HG02852 (cell line): ENCODE results near the gene GBP3.
"Not testable (repeated sequence)": the region's sequence is repeated elsewhere in the genome, so short reads cannot be mapped to it uniquely, and the experiment has no call there.

Experiments
- ATAC-seq: cut with Tn5 transposase; IDR thresholded peaks from one replicate; pipeline ENCODE4 v1.9.1; 2021; ENCODE audit warnings: mild to moderate bottlenecking, moderate library complexity; ENCODE audit not compliant: unreplicated experiment

The GBP3 gene

GRCh38 chr1:88980870-88981269 lies 41.8 kb downstream of the GBP3 start:
- ATAC-seq: no peak

DNA sequence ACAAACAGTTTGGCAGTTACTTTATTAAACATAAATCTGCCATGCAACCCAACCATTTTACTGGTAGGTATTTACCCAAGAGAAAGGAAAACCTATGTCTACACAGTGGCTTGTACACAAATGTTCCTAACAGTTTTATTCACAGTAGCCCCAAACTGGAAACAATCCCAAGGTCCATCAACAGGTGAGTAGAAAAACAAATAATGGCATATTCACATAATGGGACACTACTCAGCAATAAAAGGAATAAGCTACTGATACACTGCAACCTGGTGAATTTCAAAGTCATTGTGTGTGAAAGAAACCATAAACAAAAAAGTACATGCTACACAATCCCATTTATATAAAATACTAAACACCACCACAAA lies 42.9 kb downstream of the GBP3 start:
- ATAC-seq: no peak

- no peak for ATAC-seq
Observed at GRCh38 chr1:88979054-88979748, 43.5 kb downstream of the GBP3 start.

DNA sequence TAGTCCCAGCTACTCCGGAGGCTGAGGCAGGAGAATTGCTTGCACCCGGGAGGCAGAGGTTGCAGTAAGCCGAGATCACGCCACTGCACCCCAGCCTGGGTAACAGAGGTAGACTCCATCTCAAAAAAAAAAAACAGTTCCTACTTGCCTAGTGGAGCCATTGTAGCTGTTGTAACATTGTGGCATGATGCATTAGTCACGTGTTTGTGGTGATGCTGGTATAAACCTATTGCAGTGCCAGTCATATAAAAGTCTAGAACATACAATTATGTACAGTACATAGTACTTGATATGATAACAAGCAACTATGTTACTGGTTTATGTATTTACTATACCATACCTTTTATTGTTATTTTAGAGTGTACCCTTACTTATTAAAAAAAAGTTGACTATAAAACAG lies 46.4 kb downstream of the GBP3 start:
- ATAC-seq: no peak

DNA sequence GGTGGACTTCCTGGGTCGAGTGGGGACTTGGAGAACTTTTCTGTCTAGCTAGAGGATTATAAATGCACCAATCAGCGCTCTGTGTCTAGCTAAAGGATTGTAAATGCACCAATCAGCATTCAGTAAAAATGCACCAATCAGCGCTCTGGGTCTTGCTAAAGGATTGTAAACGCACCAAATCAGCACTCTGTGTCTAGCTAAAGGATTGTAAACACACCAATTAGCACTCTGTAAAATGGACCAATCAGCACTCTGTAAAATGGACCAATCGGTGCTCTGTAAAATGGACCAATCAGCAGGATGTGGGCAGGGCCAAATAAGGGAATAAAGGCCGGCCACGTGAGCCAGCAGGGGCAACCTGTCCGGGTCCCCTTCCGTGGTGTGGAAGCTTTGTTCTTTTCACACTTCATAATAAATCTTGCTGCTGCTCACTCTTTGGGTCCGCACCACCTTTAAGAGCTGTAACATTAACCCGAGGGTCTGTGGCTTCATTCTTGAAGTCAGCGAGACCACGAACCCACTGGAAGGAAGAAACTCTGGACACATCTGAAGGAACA lies 48.0 kb downstream of the GBP3 start:
- not testable (repeated sequence) for ATAC-seq

GRCh38 chr1:88973520-88974137 lies 49.0 kb downstream of the GBP3 start:
- ATAC-seq: no peak

- ATAC-seq: no peak
Observed at GRCh38 chr1:88961647-88962275, 60.9 kb downstream of the GBP3 start.

DNA sequence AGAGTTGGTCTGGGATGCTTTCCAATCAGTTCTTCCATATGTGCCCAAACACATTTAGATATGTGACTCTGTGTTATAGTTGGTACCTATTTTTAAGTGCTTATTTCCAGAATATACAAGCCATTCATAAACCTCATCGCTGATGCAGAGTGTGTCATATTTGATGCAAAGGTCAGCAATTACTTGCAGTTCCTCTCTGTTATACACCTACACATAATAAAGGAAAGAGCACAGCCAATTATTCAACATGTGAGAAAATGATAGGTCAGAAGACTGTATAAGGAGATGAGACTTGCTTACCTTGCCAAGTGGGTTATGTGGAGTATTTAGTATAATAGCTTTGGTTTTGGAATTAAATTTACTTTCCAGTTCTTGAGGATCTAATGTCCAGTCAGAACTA lies 61.6 kb downstream of the GBP3 start:
- ATAC-seq: no peak
